ENCODE results near the gene ATP2C1.
"Not testable (repeated sequence)": the region's sequence is repeated elsewhere in the genome, so short reads cannot be mapped to it uniquely, and the experiment has no call there.

The ATP2C1 gene

DNA sequence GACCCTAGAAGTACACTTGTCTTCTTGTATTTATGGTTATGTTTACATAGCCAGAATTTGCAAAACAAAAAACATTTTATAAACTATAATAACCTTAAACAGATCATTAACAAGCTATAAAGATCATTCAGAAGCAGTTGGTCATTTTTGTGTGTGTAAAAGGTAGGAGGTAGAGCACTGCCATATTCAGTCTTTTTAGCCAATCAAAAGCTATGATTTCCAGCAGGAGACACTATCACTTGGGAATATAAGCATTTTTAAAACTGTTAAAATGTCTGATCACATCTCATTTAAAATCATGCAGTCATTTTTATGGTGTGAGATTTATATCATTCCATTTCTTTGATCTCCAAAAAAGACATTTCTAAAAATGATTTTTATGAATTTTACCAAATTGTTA, 42.6 kb upstream of the ATP2C1 start:
- DNase-seq (ENCODE audit: low read depth), result no peak
- TF ChIP-seq CTCF (conservative IDR thresholded peaks at IDR 0.05; ENCODE audit: low read length), result no peak
- no peak overlapping the region for H3K4me3 ChIP-seq (ENCODE audit: low read length)

DNA sequence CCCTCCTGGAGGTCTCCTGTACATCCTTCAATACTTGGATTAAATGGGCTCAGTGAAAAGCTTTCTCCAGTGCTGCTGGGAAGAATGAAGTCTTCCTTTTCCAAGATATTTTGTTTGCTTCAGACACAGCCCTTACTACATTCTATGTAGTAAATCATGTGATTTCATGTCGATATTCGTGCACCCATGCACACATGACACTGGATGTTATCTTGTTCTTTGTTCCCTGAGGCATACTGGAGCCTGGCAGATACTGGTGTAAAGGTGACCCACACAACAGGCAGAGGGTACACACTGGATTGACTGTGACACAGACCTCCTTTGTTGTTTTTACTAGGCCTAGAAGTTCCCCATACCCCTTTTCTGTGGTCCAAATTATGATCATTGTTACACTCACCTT, 40.3 kb upstream of the ATP2C1 start:
- no peak overlapping the region for H3K4me3 ChIP-seq (ENCODE audit: low read length)
- TF ChIP-seq CTCF (conservative IDR thresholded peaks at IDR 0.05; ENCODE audit: low read length), result no peak
- no peak for DNase-seq (ENCODE audit: low read depth)

DNA sequence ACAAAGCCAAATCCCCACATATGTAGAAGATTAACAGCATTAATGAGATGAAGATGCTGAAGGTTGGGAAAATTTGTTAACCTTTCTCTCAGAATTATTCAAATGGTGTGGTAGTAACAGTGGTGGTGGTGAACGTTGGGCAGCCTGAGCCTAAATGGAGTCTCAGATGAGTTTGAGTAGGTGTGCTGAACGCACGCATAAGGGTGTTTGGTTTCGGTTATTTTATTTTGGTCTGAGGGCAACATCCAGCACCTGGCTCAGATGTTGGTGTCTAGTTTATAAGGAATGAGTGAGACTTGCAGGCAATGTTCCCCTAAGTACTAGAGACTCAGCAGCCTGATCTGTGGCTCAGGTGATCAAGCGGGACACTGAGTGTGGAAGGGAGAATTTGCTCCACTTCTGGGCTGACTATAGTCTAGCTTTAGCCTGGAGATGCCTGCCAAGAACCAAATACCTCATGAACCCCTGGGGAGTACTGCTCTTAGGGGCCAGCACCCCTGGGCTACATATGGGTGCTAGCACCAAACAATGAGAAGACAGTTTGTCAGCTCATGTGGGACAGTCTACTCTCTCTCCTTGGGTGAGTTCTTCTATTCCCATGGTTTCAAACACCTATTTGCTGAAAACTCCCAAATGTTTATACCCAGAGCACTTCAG, 39.5 kb upstream of the ATP2C1 start:
- no peak for DNase-seq (ENCODE audit: low read depth)
- no peak for TF ChIP-seq CTCF (conservative IDR thresholded peaks at IDR 0.05; ENCODE audit: low read length)
- no peak overlapping the region for H3K4me3 ChIP-seq (ENCODE audit: low read length)

GRCh38 chr3:130857336-130858026, 36.4 kb upstream of the ATP2C1 start:
- TF ChIP-seq CTCF (conservative IDR thresholded peaks at IDR 0.05; ENCODE audit: low read length), result no peak
- no peak for DNase-seq (ENCODE audit: low read depth)
- no peak overlapping the region for H3K4me3 ChIP-seq (ENCODE audit: low read length)

- not testable (repeated sequence) for DNase-seq (ENCODE audit: low read depth)
Observed at GRCh38 chr3:130862130-130862529, 31.8 kb upstream of the ATP2C1 start.

GRCh38 chr3:130865489-130865888, 28.4 kb upstream of the ATP2C1 start:
- H3K4me3 ChIP-seq (ENCODE audit: low read length), result no peak overlapping the region
- no peak for TF ChIP-seq CTCF (conservative IDR thresholded peaks at IDR 0.05; ENCODE audit: low read length)
- DNase-seq (ENCODE audit: low read depth), result no peak

More at GRCh38 chr3:130862130-130862529, 31.8 kb upstream of the ATP2C1 start:
- H3K4me3 ChIP-seq (ENCODE audit: low read length), result not testable (repeated sequence)

- no peak overlapping the region for H3K4me3 ChIP-seq (ENCODE audit: low read length)
- no peak for DNase-seq (ENCODE audit: low read depth)
- no peak for TF ChIP-seq CTCF (conservative IDR thresholded peaks at IDR 0.05; ENCODE audit: low read length)
Observed at GRCh38 chr3:130866327-130866726, 27.6 kb upstream of the ATP2C1 start.

Data from AG10803 (cell line).